Mesothelial cell of epicardium (in vitro differentiated cells): Measurements from ENCODE around the gene TBC1D5. TPM values are rescaled to one million over a fixed set of nuclear protein-coding genes. Genes with fewer than 3 reads are reported as not detected.
"Not testable (repeated sequence)": the region's sequence is repeated elsewhere in the genome, so short reads cannot be mapped to it uniquely, and the experiment has no call there.

Source experiments
- DNase-seq, 2 experiments: peaks; one replicate each; pipeline ENCODE4 v3.0.0; 2021; ENCODE audit warnings: low spot score in 2 of 2; ENCODE audit not compliant: unreplicated experiment in 2 of 2
- H3K27ac Mint-ChIP-seq: 2 replicates; pipeline ENCODE4 v1.8.0; 2021; ENCODE audit warnings: mixed read lengths
- H3K27me3 Mint-ChIP-seq: 2 replicates; pipeline ENCODE4 v1.8.0; 2021; ENCODE audit warnings: low read depth, mixed read lengths
- H3K36me3 Mint-ChIP-seq: 2 replicates; pipeline ENCODE4 v1.8.0; 2021; ENCODE audit warnings: mixed read lengths
- H3K4me1 Mint-ChIP-seq: 2 replicates; pipeline ENCODE4 v1.8.0; 2021; ENCODE audit warnings: mixed read lengths
- H3K4me3 Mint-ChIP-seq: 2 replicates; pipeline ENCODE4 v1.8.0; 2021; ENCODE audit warnings: mild to moderate bottlenecking, moderate library complexity, mixed read lengths
- H3K9me3 Mint-ChIP-seq: 2 replicates; pipeline ENCODE4 v1.8.0; 2021; ENCODE audit warnings: mixed read lengths
- CTCF ChIP-seq: fragments of 200-600 bp; sonication (generic); IDR thresholded peaks from one replicate; pipeline ENCODE4 v1.5.0; 2021; ENCODE audit warnings: antibody characterized with exemption; ENCODE audit not compliant: unreplicated experiment
- total RNA-seq: library from RNA; stranded (reverse); gene quantifications from 3 replicates; pipeline ENCODE4 v1.2.1, GENCODE V29; 2021

The TBC1D5 gene
- total RNA-seq, 1 donor from 2014 or later = 75.3 TPM

- H3K27me3 Mint-ChIP-seq = no peaks in the 10 kb centered on the region
- peaks cover 15% of the 10 kb centered on the region for H3K4me1 Mint-ChIP-seq
- H3K27ac Mint-ChIP-seq = no peak overlapping the region
- DNase-seq = no peak
- H3K9me3 Mint-ChIP-seq = peaks cover 4% of the 10 kb centered on the region
- H3K36me3 Mint-ChIP-seq = no peaks in the 10 kb centered on the region
- H3K4me3 Mint-ChIP-seq = no peak overlapping the region
- TF ChIP-seq CTCF = no peak
These were observed 113.0 kb downstream of the TBC1D5 start for GRCh38 chr3:17629400-17629799.

- TF ChIP-seq CTCF = no peak
- Mint-ChIP-seq H3K4me3 (no peak overlapping the region), H3K36me3 (peaks cover 2% of the 10 kb centered on the region), H3K27me3 (no peaks in the 10 kb centered on the region), H3K4me1 (peaks cover 9% of the 10 kb centered on the region), H3K9me3 (no peaks in the 10 kb centered on the region), H3K27ac (no peak overlapping the region)
- DNase-seq = no peak
These were observed 116.0 kb downstream of the TBC1D5 start for GRCh38 chr3:17626395-17626794.

DNA sequence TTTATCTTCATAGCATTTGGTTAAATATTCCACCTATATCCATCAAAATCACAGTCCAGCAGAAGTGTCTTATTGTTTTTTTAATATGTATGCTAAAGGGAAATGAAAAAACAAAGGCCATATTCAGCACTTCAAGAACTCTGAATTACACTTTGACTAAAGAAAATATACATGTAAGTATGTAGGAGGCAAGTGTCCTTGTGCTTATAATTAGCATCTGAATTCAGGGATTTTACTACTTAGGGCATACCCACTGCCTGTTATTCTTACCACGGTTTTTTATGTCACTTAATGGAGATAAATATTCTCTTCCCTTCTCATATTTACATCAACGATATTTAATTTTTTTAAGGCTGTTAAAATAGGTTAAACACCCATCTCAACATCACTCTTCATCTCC, 117.3 kb downstream of the TBC1D5 start:
- DNase-seq = no peak
- Mint-ChIP-seq H3K27ac (no peak overlapping the region), H3K9me3 (no peaks in the 10 kb centered on the region), H3K4me3 (no peak overlapping the region), H3K27me3 (no peaks in the 10 kb centered on the region), H3K36me3 (peaks cover 2% of the 10 kb centered on the region), H3K4me1 (peaks cover 9% of the 10 kb centered on the region)
- no peak for TF ChIP-seq CTCF

DNA sequence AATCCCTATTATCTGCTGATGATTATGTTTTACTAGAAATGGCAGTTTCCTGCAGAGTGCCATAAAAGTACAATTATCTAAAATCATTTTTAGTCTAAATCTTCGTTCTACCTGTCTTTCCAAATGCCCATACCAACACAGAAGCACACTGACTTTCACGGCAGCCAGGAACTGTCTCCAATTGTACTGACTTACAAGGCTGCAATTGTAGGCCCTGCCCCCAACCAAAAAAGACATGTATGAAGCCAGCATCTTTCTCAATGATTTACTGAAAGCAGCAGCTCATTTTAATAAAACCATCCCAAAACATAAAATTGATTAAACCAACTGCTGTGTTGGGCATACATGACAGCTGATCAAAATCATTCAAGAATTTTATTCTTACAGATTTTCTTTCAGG, 119.0 kb downstream of the TBC1D5 start:
- H3K27me3 Mint-ChIP-seq = no peaks in the 10 kb centered on the region
- no peak overlapping the region for H3K4me3 Mint-ChIP-seq
- peaks cover 9% of the 10 kb centered on the region for H3K4me1 Mint-ChIP-seq
- H3K27ac Mint-ChIP-seq = no peak overlapping the region
- no peak for TF ChIP-seq CTCF
- DNase-seq = no peak
- H3K36me3 Mint-ChIP-seq = peaks cover 13% of the 10 kb centered on the region
- peaks cover 6% of the 10 kb centered on the region for H3K9me3 Mint-ChIP-seq

DNA sequence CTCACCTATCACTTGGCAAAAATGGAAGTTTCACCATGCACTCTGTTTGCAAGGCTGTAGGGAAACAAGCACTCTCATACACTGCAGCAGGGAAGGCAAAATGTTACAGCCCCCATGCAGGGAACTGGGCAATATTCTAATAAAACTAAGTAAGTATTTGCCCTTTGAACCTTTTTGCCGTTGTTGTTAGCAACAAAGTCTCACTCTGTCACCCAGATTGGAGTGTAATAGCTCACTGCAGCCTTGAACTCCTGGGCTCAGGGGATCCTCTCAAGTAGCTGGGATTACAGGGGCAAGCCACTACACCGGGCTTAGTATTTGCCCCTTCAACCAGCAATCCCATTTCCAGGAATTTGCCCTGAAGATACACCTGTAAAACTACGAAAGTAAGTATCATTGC, 122.5 kb downstream of the TBC1D5 start:
- no peak for TF ChIP-seq CTCF
- Mint-ChIP-seq H3K27ac (no peak overlapping the region), H3K36me3 (peaks cover 46% of the 10 kb centered on the region), H3K9me3 (peaks cover 33% of the 10 kb centered on the region), H3K4me3 (no peak overlapping the region), H3K27me3 (no peaks in the 10 kb centered on the region), H3K4me1 (no peaks in the 10 kb centered on the region)
- no peak for DNase-seq

DNA sequence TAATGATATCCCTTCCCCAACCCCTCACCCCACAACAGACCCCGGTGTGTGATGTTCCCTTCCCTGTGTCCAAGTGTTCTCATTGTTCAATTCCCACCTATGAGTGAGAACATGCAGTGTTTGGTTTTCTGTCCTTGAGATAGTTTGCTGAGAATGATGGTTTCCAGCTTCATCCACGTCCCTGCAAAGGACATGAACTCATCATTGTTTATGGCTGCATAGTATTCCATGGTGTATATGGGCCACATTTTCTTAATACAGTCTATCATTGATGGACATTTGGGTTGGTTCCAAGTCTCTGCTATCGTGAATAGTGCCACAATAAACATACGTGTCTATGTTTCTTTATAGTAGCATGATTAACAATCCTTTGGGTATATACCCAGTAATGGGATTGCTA, 129.4 kb downstream of the TBC1D5 start:
- DNase-seq, H3K27ac Mint-ChIP-seq, H3K27me3 Mint-ChIP-seq, H3K4me3 Mint-ChIP-seq, H3K4me1 Mint-ChIP-seq: not testable (repeated sequence)
- Mint-ChIP-seq H3K36me3 (peaks cover 53% of the 10 kb centered on the region), H3K9me3 (peaks cover 43% of the 10 kb centered on the region)
